ENCODE results near the gene CEMIP.

The CEMIP gene

DNA sequence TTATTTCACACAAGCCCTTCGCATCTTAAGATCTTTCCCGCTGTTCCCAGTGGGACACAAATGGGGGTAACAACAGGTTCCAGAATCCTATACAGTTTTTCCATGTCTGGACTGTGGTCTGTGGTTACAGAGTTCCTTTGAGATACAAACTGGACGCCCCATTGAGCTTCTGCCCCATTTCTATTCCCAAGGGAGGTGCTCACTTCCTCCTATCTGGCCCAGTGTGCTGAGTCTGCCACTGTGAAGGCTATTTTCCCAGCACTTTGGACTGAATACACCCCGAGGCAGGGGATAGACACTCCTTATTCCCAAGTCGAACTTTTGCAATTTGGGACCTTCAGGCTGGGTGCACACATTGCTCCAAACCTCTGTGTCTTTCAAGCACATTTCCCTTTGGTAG, 166.4 kb downstream of the CEMIP start:
- TF ChIP-seq, protein P1, sequence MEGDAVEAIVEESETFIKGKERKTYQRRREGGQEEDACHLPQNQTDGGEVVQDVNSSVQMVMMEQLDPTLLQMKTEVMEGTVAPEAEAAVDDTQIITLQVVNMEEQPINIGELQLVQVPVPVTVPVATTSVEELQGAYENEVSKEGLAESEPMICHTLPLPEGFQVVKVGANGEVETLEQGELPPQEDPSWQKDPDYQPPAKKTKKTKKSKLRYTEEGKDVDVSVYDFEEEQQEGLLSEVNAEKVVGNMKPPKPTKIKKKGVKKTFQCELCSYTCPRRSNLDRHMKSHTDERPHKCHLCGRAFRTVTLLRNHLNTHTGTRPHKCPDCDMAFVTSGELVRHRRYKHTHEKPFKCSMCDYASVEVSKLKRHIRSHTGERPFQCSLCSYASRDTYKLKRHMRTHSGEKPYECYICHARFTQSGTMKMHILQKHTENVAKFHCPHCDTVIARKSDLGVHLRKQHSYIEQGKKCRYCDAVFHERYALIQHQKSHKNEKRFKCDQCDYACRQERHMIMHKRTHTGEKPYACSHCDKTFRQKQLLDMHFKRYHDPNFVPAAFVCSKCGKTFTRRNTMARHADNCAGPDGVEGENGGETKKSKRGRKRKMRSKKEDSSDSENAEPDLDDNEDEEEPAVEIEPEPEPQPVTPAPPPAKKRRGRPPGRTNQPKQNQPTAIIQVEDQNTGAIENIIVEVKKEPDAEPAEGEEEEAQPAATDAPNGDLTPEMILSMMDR (IDR thresholded peaks at IDR 0.05; ENCODE audit: low read depth, low read length, missing control alignments), result no peak
- no peak overlapping the region for H3K4me3 ChIP-seq (replicated peaks; ENCODE audit: low read depth, low read length)
- no peak for DNase-seq (ENCODE audit: extremely low read depth, low read depth)

DNA sequence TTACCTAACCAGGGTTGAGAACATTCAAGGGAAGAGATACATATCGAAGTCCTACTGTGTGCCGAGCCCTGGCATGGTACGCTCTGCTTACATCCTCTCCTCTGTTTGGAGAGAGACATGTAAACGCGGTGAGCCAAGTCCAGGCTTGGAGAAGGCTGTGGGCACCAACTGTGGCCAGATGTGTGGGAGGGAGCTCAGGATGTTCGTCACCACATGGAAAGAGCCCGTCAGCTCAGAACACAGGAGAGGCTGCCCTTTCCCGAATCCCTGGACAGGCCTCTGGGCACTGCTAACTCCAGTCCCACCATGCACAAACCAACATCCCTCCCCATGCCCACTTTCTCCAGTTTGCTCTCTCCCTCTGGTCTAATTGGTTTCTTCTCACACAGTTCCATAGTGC, 167.4 kb downstream of the CEMIP start:
- no peak for DNase-seq (ENCODE audit: extremely low read depth, low read depth)
- H3K4me3 ChIP-seq (replicated peaks; ENCODE audit: low read depth, low read length), result no peak overlapping the region
- TF ChIP-seq, protein P1 (IDR thresholded peaks at IDR 0.05; ENCODE audit: low read depth, low read length, missing control alignments), result no peak

DNA sequence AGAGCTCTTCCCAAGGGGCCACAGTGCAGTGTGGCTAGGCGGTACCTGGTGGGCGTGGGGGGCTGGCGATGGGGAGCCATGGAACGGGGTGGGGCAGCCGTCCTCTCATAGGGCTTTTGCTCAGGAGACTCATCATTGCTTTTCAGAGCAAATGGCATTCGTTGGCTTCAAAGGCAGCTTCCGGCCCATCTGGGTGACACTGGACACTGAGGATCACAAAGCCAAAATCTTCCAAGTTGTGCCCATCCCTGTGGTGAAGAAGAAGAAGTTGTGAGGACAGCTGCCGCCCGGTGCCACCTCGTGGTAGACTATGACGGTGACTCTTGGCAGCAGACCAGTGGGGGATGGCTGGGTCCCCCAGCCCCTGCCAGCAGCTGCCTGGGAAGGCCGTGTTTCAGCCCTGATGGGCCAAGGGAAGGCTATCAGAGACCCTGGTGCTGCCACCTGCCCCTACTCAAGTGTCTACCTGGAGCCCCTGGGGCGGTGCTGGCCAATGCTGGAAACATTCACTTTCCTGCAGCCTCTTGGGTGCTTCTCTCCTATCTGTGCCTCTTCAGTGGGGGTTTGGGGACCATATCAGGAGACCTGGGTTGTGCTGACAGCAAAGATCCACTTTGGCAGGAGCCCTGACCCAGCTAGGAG, 169.6 kb downstream of the CEMIP start:
- no peak for DNase-seq (ENCODE audit: extremely low read depth, low read depth)
- H3K4me3 ChIP-seq (replicated peaks; ENCODE audit: low read depth, low read length), result no peak overlapping the region
- TF ChIP-seq, protein P1 (IDR thresholded peaks at IDR 0.05; ENCODE audit: low read depth, low read length, missing control alignments), result no peak

DNA sequence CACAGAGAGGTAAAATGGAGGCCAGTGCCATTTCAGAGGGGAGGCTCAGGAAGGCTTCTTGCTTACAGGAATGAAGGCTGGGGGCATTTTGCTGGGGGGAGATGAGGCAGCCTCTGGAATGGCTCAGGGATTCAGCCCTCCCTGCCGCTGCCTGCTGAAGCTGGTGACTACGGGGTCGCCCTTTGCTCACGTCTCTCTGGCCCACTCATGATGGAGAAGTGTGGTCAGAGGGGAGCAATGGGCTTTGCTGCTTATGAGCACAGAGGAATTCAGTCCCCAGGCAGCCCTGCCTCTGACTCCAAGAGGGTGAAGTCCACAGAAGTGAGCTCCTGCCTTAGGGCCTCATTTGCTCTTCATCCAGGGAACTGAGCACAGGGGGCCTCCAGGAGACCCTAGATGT, 170.6 kb downstream of the CEMIP start:
- H3K4me3 ChIP-seq (replicated peaks; ENCODE audit: low read depth, low read length), result no peak overlapping the region
- no peak for DNase-seq (ENCODE audit: extremely low read depth, low read depth)
- TF ChIP-seq, protein P1 (IDR thresholded peaks at IDR 0.05; ENCODE audit: low read depth, low read length, missing control alignments), result no peak

DNA sequence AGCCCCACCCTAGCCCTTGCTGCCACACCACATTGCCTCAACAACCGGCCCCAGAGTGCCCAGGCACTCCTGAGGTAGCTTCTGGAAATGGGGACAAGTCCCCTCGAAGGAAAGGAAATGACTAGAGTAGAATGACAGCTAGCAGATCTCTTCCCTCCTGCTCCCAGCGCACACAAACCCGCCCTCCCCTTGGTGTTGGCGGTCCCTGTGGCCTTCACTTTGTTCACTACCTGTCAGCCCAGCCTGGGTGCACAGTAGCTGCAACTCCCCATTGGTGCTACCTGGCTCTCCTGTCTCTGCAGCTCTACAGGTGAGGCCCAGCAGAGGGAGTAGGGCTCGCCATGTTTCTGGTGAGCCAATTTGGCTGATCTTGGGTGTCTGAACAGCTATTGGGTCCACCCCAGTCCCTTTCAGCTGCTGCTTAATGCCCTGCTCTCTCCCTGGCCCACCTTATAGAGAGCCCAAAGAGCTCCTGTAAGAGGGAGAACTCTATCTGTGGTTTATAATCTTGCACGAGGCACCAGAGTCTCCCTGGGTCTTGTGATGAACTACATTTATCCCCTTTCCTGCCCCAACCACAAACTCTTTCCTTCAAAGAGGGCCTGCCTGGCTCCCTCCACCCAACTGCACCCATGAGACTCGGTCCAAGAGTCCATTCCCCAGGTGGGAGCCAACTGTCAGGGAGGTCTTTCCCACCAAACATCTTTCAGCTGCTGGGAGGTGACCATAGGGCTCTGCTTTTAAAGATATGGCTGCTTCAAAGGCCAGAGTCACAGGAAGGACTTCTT, 171.3 kb downstream of the CEMIP start:
- no peak for DNase-seq (ENCODE audit: extremely low read depth, low read depth)
- TF ChIP-seq, protein P1 (IDR thresholded peaks at IDR 0.05; ENCODE audit: low read depth, low read length, missing control alignments), result no peak

DNA sequence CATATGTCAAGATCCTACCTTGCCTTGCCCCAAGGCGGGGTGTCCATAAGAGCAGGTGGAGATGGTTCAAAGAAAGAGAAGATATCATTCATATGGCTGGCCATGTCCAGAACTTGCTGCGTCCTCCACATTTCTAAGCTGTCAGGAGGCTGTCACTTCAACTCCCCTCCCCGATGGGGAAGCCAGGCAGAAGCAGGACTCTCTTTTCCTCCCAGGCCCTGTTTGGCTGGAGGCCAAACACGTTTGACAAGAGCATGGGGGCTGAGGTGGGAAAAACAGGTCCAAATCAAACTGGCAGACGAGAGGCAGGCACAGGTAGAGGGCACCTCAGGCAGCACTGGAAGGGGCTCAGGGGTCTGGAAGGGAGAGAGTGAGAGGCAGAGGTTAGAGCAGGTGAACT, 172.8 kb downstream of the CEMIP start:
- H3K4me3 ChIP-seq (replicated peaks; ENCODE audit: low read depth, low read length), result no peak overlapping the region
- DNase-seq (ENCODE audit: extremely low read depth, low read depth), result no peak
- TF ChIP-seq, protein P1 (IDR thresholded peaks at IDR 0.05; ENCODE audit: low read depth, low read length, missing control alignments), result no peak

More for the DNA sequence above, 171.3 kb downstream of the CEMIP start:
- H3K4me3 ChIP-seq (replicated peaks; ENCODE audit: low read depth, low read length), result no peak overlapping the region
